HepG2 (cell line): ENCODE results near the gene ZSWIM6. TPM values are rescaled to one million over a fixed set of nuclear protein-coding genes. Genes with fewer than 3 reads are reported as not detected.

Experiments
- AHR ChIP-seq: IDR thresholded peaks from 2 replicates; pipeline ENCODE4 v1.6.1; 2018; ENCODE audit warnings: missing genetic modification reagents, missing compliant biosample characterization
- BCL6 ChIP-seq: IDR thresholded peaks from 2 replicates; pipeline ENCODE4 v1.6.1; 2016; ENCODE audit warnings: missing genetic modification reagents, missing compliant biosample characterization
- FOXK2 ChIP-seq: fragments of 450-650 bp; IDR thresholded peaks from 2 replicates; pipeline ENCODE4 v1.6.1; 2016
- GABPB1 ChIP-seq: IDR thresholded peaks from 2 replicates; pipeline ENCODE4 v1.6.1; 2016; ENCODE audit warnings: mild to moderate bottlenecking, missing genetic modification reagents, moderate library complexity, missing compliant biosample characterization
- NCOR1 ChIP-seq: fragments of 200-600 bp; sonication (generic); IDR thresholded peaks from 2 replicates; pipeline ENCODE4 v1.7.0; 2017; ENCODE audit warnings: antibody characterized with exemption, low read length, borderline replicate concordance
- ZFP1 ChIP-seq: IDR thresholded peaks from 2 replicates; pipeline ENCODE4 v1.6.1; 2016
- ZNF224 ChIP-seq: sonication (generic); formaldehyde crosslinking; IDR thresholded peaks from 2 replicates; pipeline ENCODE4 v1.5.0; 2020; ENCODE audit warnings: mild to moderate bottlenecking, missing genetic modification reagents
- ZNF674 ChIP-seq: sonication (generic); formaldehyde crosslinking; IDR thresholded peaks from 2 replicates; pipeline ENCODE4 v1.5.0; 2020; ENCODE audit warnings: low read depth, mild to moderate bottlenecking, missing genetic modification reagents
- polyA plus RNA-seq, 8 experiments: library from polyadenylated mRNA; depleted of rRNA in 3 of 8; stranded (reverse) in 7 of 8; unstranded in 1 of 8; fragments of >200 nt; fragmentation: Illumina TruSeq in 4 of 8; extraction: Trizol in 4 of 8; gene quantifications; 2 replicates each; pipeline versions ENCODE4 v1.2.1 to v1.2.3, GENCODE V29; 2011 to 2016; ENCODE audit warnings: low read depth in 4 of 8, missing spikeins in 1 of 8, mixed read lengths in 1 of 8; ENCODE audit not compliant: insufficient read depth in 1 of 8
- total RNA-seq, 5 experiments: library from RNA; depleted of rRNA; stranded (reverse); fragments of >200 nt; fragmentation: Illumina TruSeq; extraction: Trizol; gene quantifications; 2 replicates each; pipeline ENCODE4 v1.2.3, GENCODE V29; 2016; ENCODE audit warnings: low read depth in 1 of 5
- TF ChIP-seq, protein P1 (sequence below): sonication (generic); formaldehyde crosslinking; IDR thresholded peaks from 2 replicates; pipeline ENCODE4 v1.4.0; 2020; ENCODE audit warnings: missing genetic modification reagents
- TF ChIP-seq, protein P2 (sequence below): sonication (generic); formaldehyde crosslinking; conservative IDR thresholded peaks from 2 replicates; pipeline ENCODE4 v1.8.0; 2022; ENCODE audit warnings: low read depth, missing genetic modification reagents
- TF ChIP-seq, protein P3 (sequence below): sonication (generic); formaldehyde crosslinking; conservative IDR thresholded peaks from 2 replicates; pipeline ENCODE4 v1.4.0; 2020; ENCODE audit warnings: missing genetic modification reagents
- TF ChIP-seq, protein P4 (sequence below): sonication (generic); formaldehyde crosslinking; IDR thresholded peaks from 2 replicates; pipeline ENCODE4 v1.5.0; 2020; ENCODE audit warnings: missing genetic modification reagents
- TF ChIP-seq, protein P5 (sequence below): sonication (generic); formaldehyde crosslinking; conservative IDR thresholded peaks from 2 replicates; pipeline ENCODE4 v1.4.0; 2020; ENCODE audit warnings: missing genetic modification reagents
- TF ChIP-seq, protein P6 (sequence below): sonication (generic); formaldehyde crosslinking; IDR thresholded peaks from 2 replicates; pipeline ENCODE4 v1.5.0; 2020; ENCODE audit warnings: mild to moderate bottlenecking, missing genetic modification reagents, moderate library complexity
- TF ChIP-seq, protein P7 (sequence below): sonication (generic); formaldehyde crosslinking; IDR thresholded peaks from 2 replicates; pipeline ENCODE4 v1.8.0; 2022; ENCODE audit warnings: missing genetic modification reagents, mild to moderate bottlenecking, borderline replicate concordance

Gene ZSWIM6
- total and polyA plus RNA-seq, 2 of the 13 experiments (the other 11 are each of a cell fraction or from before 2014, with no cell fraction given): 0.82 to 1.9 TPM

DNA sequence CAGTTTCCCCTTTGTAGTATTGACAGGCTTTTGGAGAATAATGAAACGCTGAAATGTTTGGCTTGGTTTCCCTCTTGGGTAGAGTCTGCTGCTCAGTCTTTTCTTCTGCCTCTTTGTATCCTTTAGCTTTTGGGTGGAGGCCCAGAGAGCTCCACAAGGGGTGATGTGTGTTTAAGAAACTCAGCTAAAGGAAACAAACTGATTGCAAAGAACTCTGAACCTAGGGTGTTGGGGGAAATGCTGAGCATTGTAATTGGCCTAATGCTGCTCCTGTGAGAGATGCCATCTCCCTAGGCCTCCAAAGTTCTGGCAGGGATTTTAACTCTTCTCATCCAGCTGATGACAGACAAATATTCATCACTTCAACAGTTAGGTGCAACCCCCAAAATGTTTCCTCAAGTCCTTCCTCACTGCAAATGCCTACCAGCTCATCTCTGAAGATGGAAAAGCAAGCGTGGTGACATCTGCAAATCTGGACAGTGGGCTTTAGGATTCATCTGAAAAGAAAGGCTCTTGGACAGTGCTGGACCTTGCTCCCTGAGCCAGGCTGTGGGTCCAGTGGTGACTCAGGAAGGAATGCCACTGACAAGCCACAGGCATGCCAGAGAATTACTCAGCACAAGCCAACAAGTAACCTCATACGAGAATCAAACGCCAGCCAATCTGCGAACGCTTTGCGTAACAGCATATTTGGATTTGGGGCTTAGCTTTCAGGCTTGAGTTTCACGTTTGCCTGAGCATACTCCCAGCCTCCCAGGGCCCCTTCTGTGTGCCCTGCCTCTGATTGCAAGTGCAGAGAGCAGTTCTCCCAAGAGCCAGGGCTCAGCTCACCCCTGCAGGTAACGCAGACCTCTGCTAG lies 30.5 kb upstream of the ZSWIM6 start (continued):
- TF ChIP-seq, protein P1, sequence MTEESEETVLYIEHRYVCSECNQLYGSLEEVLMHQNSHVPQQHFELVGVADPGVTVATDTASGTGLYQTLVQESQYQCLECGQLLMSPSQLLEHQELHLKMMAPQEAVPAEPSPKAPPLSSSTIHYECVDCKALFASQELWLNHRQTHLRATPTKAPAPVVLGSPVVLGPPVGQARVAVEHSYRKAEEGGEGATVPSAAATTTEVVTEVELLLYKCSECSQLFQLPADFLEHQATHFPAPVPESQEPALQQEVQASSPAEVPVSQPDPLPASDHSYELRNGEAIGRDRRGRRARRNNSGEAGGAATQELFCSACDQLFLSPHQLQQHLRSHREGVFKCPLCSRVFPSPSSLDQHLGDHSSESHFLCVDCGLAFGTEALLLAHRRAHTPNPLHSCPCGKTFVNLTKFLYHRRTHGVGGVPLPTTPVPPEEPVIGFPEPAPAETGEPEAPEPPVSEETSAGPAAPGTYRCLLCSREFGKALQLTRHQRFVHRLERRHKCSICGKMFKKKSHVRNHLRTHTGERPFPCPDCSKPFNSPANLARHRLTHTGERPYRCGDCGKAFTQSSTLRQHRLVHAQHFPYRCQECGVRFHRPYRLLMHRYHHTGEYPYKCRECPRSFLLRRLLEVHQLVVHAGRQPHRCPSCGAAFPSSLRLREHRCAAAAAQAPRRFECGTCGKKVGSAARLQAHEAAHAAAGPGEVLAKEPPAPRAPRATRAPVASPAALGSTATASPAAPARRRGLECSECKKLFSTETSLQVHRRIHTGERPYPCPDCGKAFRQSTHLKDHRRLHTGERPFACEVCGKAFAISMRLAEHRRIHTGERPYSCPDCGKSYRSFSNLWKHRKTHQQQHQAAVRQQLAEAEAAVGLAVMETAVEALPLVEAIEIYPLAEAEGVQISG (CRISPR knock-in tag): peak; percentile 52; the same call in 1 of the 2 replicates
- TF ChIP-seq GABPB1 (peak; percentile 47; the same call in 1 of the 2 replicates), AHR (CRISPR knock-in tag) (no peak), ZNF224 (CRISPR knock-in tag) (no peak), ZFP1 (no peak), BCL6 (CRISPR knock-in tag) (peak; percentile 59), NCOR1 (peak; percentile 78; the same call in 1 of the 2 replicates), ZNF674 (CRISPR knock-in tag) (no peak), FOXK2 (no peak)
- TF ChIP-seq, protein P2, sequence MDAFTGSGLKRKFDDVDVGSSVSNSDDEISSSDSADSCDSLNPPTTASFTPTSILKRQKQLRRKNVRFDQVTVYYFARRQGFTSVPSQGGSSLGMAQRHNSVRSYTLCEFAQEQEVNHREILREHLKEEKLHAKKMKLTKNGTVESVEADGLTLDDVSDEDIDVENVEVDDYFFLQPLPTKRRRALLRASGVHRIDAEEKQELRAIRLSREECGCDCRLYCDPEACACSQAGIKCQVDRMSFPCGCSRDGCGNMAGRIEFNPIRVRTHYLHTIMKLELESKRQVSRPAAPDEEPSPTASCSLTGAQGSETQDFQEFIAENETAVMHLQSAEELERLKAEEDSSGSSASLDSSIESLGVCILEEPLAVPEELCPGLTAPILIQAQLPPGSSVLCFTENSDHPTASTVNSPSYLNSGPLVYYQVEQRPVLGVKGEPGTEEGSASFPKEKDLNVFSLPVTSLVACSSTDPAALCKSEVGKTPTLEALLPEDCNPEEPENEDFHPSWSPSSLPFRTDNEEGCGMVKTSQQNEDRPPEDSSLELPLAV (CRISPR knock-in tag): no peak
- TF ChIP-seq, protein P3, sequence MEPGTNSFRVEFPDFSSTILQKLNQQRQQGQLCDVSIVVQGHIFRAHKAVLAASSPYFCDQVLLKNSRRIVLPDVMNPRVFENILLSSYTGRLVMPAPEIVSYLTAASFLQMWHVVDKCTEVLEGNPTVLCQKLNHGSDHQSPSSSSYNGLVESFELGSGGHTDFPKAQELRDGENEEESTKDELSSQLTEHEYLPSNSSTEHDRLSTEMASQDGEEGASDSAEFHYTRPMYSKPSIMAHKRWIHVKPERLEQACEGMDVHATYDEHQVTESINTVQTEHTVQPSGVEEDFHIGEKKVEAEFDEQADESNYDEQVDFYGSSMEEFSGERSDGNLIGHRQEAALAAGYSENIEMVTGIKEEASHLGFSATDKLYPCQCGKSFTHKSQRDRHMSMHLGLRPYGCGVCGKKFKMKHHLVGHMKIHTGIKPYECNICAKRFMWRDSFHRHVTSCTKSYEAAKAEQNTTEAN (CRISPR knock-in tag): 0 out of 2 replicates have a peak, but pooled peaks have one; percentile 60
- TF ChIP-seq, protein P4, sequence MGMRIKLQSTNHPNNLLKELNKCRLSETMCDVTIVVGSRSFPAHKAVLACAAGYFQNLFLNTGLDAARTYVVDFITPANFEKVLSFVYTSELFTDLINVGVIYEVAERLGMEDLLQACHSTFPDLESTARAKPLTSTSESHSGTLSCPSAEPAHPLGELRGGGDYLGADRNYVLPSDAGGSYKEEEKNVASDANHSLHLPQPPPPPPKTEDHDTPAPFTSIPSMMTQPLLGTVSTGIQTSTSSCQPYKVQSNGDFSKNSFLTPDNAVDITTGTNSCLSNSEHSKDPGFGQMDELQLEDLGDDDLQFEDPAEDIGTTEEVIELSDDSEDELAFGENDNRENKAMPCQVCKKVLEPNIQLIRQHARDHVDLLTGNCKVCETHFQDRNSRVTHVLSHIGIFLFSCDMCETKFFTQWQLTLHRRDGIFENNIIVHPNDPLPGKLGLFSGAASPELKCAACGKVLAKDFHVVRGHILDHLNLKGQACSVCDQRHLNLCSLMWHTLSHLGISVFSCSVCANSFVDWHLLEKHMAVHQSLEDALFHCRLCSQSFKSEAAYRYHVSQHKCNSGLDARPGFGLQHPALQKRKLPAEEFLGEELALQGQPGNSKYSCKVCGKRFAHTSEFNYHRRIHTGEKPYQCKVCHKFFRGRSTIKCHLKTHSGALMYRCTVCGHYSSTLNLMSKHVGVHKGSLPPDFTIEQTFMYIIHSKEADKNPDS: peak; percentile 74; the same call in 1 of the 2 replicates
- TF ChIP-seq, protein P5, sequence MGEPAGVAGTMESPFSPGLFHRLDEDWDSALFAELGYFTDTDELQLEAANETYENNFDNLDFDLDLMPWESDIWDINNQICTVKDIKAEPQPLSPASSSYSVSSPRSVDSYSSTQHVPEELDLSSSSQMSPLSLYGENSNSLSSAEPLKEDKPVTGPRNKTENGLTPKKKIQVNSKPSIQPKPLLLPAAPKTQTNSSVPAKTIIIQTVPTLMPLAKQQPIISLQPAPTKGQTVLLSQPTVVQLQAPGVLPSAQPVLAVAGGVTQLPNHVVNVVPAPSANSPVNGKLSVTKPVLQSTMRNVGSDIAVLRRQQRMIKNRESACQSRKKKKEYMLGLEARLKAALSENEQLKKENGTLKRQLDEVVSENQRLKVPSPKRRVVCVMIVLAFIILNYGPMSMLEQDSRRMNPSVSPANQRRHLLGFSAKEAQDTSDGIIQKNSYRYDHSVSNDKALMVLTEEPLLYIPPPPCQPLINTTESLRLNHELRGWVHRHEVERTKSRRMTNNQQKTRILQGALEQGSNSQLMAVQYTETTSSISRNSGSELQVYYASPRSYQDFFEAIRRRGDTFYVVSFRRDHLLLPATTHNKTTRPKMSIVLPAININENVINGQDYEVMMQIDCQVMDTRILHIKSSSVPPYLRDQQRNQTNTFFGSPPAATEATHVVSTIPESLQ: no peak
- TF ChIP-seq, protein P6, sequence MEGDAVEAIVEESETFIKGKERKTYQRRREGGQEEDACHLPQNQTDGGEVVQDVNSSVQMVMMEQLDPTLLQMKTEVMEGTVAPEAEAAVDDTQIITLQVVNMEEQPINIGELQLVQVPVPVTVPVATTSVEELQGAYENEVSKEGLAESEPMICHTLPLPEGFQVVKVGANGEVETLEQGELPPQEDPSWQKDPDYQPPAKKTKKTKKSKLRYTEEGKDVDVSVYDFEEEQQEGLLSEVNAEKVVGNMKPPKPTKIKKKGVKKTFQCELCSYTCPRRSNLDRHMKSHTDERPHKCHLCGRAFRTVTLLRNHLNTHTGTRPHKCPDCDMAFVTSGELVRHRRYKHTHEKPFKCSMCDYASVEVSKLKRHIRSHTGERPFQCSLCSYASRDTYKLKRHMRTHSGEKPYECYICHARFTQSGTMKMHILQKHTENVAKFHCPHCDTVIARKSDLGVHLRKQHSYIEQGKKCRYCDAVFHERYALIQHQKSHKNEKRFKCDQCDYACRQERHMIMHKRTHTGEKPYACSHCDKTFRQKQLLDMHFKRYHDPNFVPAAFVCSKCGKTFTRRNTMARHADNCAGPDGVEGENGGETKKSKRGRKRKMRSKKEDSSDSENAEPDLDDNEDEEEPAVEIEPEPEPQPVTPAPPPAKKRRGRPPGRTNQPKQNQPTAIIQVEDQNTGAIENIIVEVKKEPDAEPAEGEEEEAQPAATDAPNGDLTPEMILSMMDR: no peak
- TF ChIP-seq, protein P7, sequence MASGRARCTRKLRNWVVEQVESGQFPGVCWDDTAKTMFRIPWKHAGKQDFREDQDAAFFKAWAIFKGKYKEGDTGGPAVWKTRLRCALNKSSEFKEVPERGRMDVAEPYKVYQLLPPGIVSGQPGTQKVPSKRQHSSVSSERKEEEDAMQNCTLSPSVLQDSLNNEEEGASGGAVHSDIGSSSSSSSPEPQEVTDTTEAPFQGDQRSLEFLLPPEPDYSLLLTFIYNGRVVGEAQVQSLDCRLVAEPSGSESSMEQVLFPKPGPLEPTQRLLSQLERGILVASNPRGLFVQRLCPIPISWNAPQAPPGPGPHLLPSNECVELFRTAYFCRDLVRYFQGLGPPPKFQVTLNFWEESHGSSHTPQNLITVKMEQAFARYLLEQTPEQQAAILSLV (CRISPR knock-in tag): peak; percentile 58; the same call in 1 of the 2 replicates
